OCI-LY3 (cell line): ENCODE results near the gene BRCA1.

Experiments used
- H2AFZ ChIP-seq: fragments of 200-600, 300-600 bp; shearing (Covaris generic); 2 replicates; pipeline ENCODE4 v1.6.0; 2014; ENCODE audit warnings: antibody characterized with exemption, low read depth, low read length
- H3K27ac ChIP-seq: fragments of 200-600, 300-600 bp; sonication (generic); 2 replicates; pipeline ENCODE4 v1.5.1; 2014; ENCODE audit warnings: mild to moderate bottlenecking, low read length, moderate library complexity, mixed read lengths
- H3K27me3 ChIP-seq: fragments of 200-600, 300-600 bp; sonication (generic); 2 replicates; pipeline ENCODE4 v1.6.1; 2014; ENCODE audit warnings: low read depth, low read length, mixed read lengths
- H3K36me3 ChIP-seq: fragments of 200-600, 300-600 bp; sonication (generic); replicated peaks from 2 replicates; pipeline ENCODE3; 2014; ENCODE audit warnings: low read depth, low read length, mixed read lengths
- H3K4me1 ChIP-seq: fragments of 300-600, 200-600 bp; sonication (generic); 2 replicates; pipeline ENCODE4 v1.6.1; 2014; ENCODE audit warnings: low read length, mixed read lengths
- H3K4me2 ChIP-seq: fragments of 200-600, 300-600 bp; sonication (generic); 2 replicates; pipeline ENCODE4 v1.6.1; 2014; ENCODE audit warnings: low read length, mixed read lengths
- H3K4me3 ChIP-seq: fragments of 300-600, 200-600 bp; sonication (generic); 2 replicates; pipeline ENCODE4 v1.5.1; 2014; ENCODE audit warnings: antibody characterized with exemption, mild to moderate bottlenecking, low read length, moderate library complexity
- H3K79me2 ChIP-seq: fragments of 300-600, 200-600 bp; shearing (Covaris generic); 2 replicates; pipeline ENCODE4 v1.6.1; 2014; ENCODE audit warnings: mild to moderate bottlenecking, low read length, mixed read lengths
- H3K9ac ChIP-seq: fragments of 300-600, 200-600 bp; shearing (Covaris generic); 2 replicates; pipeline ENCODE4 v1.6.0; 2014; ENCODE audit warnings: mild to moderate bottlenecking, low read length, moderate library complexity
- H3K9me3 ChIP-seq: fragments of 200-600, 300-600 bp; shearing (Covaris generic); 2 replicates; pipeline ENCODE4 v1.6.1; 2014; ENCODE audit warnings: low read length, mixed read lengths; ENCODE audit not compliant: insufficient read depth
- H4K20me1 ChIP-seq: fragments of 200-600, 300-600 bp; sonication (generic); 2 replicates; pipeline ENCODE4 v1.6.1; 2016; ENCODE audit warnings: low read length, mixed read lengths; ENCODE audit not compliant: insufficient read depth
- EZH2phosphoT487 ChIP-seq: fragments of 200-600 bp; shearing (Covaris generic); IDR thresholded peaks from 2 replicates; pipeline ENCODE4 v1.6.1; 2018; ENCODE audit warnings: antibody characterized with exemption, mixed run types, low read depth
- TF ChIP-seq, protein P1 (sequence below): fragments of 200-600, 300-600 bp; sonication (generic); IDR thresholded peaks from 2 replicates; pipeline ENCODE4 v1.5.1; 2014; ENCODE audit warnings: antibody characterized with exemption, low read length, low read depth

The BRCA1 gene

DNA sequence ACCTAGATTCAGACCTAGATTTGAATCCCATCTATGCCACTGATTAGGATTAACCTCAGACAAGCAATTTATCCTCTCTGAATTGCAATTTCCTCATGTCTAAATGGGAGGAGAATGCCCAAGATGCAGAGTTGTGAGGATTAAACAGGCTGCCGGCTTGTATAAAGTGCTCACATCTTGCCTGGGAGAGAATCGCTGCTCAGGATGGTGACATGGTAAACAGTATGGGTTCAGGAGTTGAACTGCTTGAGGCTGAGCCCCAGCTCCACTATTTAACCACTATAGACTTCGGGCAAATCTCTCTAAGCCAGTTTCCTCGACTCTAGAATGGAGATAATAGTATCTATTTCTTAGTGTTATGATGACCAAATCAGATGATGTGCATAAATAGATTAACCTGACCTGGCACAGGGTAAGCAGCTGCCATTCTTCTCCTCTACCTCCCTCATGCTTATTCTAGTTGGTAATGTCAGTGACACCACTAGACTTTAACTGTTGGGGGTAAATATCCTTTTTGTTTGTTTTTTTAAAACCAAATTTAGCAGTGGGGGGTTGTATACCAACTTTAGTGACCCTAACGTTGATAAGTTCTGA is 127.7 kb downstream of the BRCA1 start:
- Histone ChIP-seq H3K9ac (peak overlapping the region; percentile 56), H4K20me1 (peaks cover 13% of the 10 kb centered on the region), H3K4me2 (peak overlapping the region; percentile 76), H3K4me3 (peak overlapping the region; percentile 73), H3K36me3 (peaks cover 46% of the 10 kb centered on the region), H3K4me1 (peaks cover 20% of the 10 kb centered on the region), H3K27ac (peak overlapping the region; percentile 57), H2AFZ (no peak overlapping the region), H3K27me3 (no peaks in the 10 kb centered on the region), H3K79me2 (peaks cover 26% of the 10 kb centered on the region), H3K9me3 (no peaks in the 10 kb centered on the region)
- TF ChIP-seq, protein P1, sequence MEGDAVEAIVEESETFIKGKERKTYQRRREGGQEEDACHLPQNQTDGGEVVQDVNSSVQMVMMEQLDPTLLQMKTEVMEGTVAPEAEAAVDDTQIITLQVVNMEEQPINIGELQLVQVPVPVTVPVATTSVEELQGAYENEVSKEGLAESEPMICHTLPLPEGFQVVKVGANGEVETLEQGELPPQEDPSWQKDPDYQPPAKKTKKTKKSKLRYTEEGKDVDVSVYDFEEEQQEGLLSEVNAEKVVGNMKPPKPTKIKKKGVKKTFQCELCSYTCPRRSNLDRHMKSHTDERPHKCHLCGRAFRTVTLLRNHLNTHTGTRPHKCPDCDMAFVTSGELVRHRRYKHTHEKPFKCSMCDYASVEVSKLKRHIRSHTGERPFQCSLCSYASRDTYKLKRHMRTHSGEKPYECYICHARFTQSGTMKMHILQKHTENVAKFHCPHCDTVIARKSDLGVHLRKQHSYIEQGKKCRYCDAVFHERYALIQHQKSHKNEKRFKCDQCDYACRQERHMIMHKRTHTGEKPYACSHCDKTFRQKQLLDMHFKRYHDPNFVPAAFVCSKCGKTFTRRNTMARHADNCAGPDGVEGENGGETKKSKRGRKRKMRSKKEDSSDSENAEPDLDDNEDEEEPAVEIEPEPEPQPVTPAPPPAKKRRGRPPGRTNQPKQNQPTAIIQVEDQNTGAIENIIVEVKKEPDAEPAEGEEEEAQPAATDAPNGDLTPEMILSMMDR, result no peak
- no peak for TF ChIP-seq EZH2phosphoT487
